Parathyroid adenoma (tissue), 2 donors: ENCODE measurements around the gene GABRP.
"Not testable (repeated sequence)": the region's sequence is repeated elsewhere in the genome, so short reads cannot be mapped to it uniquely, and the experiment has no call there.

ENCODE experiments used
- H2AFZ ChIP-seq: fragments of 300-600 bp; sonication (generic); one replicate; pipeline ENCODE4 v1.7.0; 2017; ENCODE audit warnings: antibody characterized with exemption, mild to moderate bottlenecking
- H3K27ac ChIP-seq: fragments of 300-600 bp; sonication (generic); one replicate; pipeline ENCODE4 v1.7.0; 2017
- H3K27me3 ChIP-seq: fragments of 300-600 bp; sonication (generic); one replicate; pipeline ENCODE4 v1.7.0; 2017; ENCODE audit warnings: low read length; ENCODE audit not compliant: control insufficient read depth, insufficient read depth
- H3K36me3 ChIP-seq: fragments of 300-600 bp; sonication (generic); one replicate; pipeline ENCODE4 v1.7.0; 2017; ENCODE audit warnings: low read length; ENCODE audit not compliant: control insufficient read depth, insufficient read depth
- H3K4me1 ChIP-seq: fragments of 300-600 bp; sonication (generic); one replicate; pipeline ENCODE4 v1.7.0; 2017; ENCODE audit warnings: control low read depth
- H3K4me2 ChIP-seq: fragments of 300-600 bp; sonication (generic); one replicate; pipeline ENCODE4 v1.7.0; 2017; ENCODE audit warnings: low read length
- H3K4me3 ChIP-seq: fragments of 300-600 bp; sonication (generic); one replicate; pipeline ENCODE4 v1.7.0; 2017; ENCODE audit warnings: low read depth, low read length
- H3K79me2 ChIP-seq: fragments of 300-600 bp; sonication (generic); one replicate; pipeline ENCODE4 v1.7.0; 2017; ENCODE audit warnings: control low read depth
- H3K9ac ChIP-seq: fragments of 300-600 bp; sonication (generic); one replicate; pipeline ENCODE4 v1.7.0; 2017; ENCODE audit warnings: mild to moderate bottlenecking
- H3K9me3 ChIP-seq: fragments of 300-600 bp; sonication (generic); one replicate; pipeline ENCODE4 v1.7.0; 2017; ENCODE audit warnings: low read length; ENCODE audit not compliant: control insufficient read depth
- CTCF ChIP-seq: fragments of 300-600 bp; sonication (generic); IDR thresholded peaks from one replicate; pipeline ENCODE4 v1.7.0; 2017; ENCODE audit warnings: antibody characterized with exemption, mild to moderate bottlenecking
- donor health status: primary hyperparathyroidism.

The GABRP gene

DNA sequence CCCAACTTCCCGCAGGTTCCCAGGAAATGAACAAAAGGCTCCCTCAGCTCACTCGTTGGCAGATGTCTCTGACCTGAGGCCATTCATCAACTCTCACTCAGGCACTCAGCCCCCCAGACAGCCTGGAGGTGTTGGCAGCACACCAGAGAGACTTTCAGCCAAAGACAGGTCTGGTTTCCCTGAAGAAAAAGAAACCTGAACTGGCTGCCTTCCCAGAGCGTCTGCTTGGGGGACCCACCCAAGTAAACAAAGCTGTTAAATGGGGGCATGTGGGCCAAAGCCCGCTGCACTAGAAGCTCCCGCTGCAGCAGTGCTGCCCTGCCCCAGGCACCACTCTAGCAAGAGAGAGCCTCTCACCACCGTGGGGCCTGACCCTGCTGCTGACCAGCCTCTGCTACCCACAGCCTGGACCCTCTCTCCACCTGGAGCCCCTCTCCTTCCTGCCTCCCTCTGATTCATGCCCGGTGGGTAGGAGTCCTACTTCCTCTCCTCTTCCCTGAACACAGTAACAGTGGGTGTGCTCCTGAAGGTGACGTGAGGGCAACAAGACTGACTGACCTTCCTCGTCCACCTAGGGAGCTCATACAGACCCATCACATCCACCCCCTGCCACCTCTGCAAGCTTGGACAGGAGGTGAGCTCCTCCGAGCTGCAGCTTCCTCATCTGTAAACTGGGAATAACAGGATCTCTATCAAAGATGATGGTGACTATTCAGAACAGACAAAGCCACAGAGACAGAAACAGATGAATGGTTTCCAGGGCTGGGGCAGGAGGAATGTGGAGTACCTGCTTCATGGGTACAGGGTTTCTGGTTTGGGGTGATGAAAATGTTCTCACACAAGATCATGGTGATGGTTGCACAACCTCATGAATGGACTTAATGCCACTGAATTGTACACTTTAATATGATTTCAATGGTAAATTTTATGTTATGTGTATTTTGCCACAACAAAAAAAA lies 31.0 kb upstream of the GABRP start:
- Histone ChIP-seq H3K9ac (no peak overlapping the region), H3K27me3 (no peaks in the 10 kb centered on the region), H3K36me3 (no peaks in the 10 kb centered on the region), H3K27ac (no peak overlapping the region), H3K4me2 (no peak overlapping the region), H3K79me2 (no peaks in the 10 kb centered on the region), H3K4me1 (peaks cover 7% of the 10 kb centered on the region), H2AFZ (peak overlapping the region; percentile 49), H3K9me3 (no peaks in the 10 kb centered on the region), H3K4me3 (no peak overlapping the region)
- TF ChIP-seq CTCF, result no peak

DNA sequence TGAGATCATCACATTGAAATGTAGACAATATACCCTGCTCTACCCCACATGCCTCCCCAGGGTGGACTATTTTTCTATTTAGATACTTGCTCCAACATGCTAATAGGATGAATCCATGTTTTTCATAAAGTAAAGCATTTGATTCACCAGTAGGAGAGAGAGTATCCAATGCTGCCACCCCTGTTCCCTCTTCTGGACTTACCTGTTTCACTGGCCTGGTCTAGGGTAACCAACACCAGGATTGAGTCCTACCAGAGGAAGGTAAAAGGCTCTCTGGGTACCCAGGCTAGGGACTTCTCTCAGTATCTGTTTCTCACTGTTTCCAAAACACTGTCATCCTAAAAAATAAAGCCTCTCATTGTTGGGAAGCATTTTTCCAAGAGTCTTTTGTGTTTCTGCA lies 30.2 kb upstream of the GABRP start:
- Histone ChIP-seq H3K9ac (no peak overlapping the region), H3K79me2 (no peaks in the 10 kb centered on the region), H2AFZ (no peak overlapping the region), H3K4me2 (no peak overlapping the region), H3K27me3 (no peaks in the 10 kb centered on the region), H3K27ac (no peak overlapping the region), H3K4me1 (peaks cover 7% of the 10 kb centered on the region), H3K4me3 (no peak overlapping the region), H3K9me3 (no peaks in the 10 kb centered on the region), H3K36me3 (no peaks in the 10 kb centered on the region)
- no peak for TF ChIP-seq CTCF

DNA sequence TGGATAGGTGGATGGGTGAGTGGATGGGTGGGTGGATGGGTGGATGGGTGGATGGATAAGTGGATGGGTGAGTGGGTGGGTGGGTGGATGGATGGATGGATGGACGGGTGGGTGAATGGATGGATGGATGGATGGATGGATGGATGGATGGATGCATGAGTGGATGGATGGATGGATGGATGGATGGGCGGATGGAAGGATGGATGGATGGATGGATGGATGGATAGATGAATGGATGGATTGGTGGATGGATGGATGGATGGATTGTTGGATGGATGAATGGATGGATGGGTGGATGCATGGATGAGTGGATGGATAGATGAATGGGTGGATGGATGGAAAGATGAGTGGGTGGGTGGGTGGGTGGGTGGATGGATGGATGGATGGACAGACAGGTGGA lies 29.0 kb upstream of the GABRP start:
- not testable (repeated sequence) for H3K4me1 ChIP-seq, H3K27ac ChIP-seq, H3K79me2 ChIP-seq, H3K4me3 ChIP-seq, H2AFZ ChIP-seq, H3K4me2 ChIP-seq, H3K27me3 ChIP-seq, H3K9me3 ChIP-seq, H3K9ac ChIP-seq, H3K36me3 ChIP-seq

DNA sequence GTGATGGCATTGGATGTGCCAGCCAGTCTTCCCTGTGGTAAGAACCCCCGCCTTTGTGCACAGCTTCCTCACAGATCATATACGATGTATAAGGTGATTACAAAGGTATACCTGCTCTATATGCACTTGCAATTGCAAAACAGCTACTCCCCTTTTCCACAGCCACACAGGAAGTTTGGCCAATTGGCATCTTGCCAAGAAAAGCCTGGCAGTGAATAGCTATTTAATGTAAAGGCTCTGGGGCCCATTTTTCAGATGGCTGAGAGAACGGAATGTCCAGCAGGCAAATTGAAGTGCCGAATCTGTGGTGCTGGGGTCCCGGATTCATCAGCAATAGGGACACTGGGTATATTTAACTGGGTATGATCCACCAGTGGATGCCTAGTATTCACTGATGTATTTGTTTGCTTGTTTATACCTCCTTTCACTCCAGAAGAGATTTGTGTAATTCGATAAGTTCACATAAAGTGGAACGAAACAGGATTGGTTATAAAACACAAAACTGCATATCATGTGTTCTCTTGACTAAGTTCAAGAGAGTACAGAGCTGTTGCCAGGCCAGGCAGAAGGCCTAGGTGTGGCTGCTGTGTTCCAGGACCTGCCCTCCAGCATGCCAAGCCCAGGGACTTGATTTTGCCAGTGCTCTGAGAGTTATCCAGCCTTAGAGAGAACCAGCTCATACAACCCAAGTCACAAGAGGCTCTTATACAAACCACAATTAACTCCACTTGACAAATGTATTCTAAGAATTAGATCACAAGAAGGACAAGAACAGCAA lies 27.7 kb upstream of the GABRP start:
- H3K79me2 ChIP-seq, result no peaks in the 10 kb centered on the region
- H2AFZ ChIP-seq, result no peak overlapping the region
- H3K4me3 ChIP-seq, result no peak overlapping the region
- peaks cover under 1% of the 10 kb centered on the region for H3K9me3 ChIP-seq
- no peaks in the 10 kb centered on the region for H3K27me3 ChIP-seq
- no peak for TF ChIP-seq CTCF
- no peak overlapping the region for H3K9ac ChIP-seq
- peaks cover 7% of the 10 kb centered on the region for H3K4me1 ChIP-seq
- H3K27ac ChIP-seq, result no peak overlapping the region
- no peaks in the 10 kb centered on the region for H3K36me3 ChIP-seq
- no peak overlapping the region for H3K4me2 ChIP-seq

DNA sequence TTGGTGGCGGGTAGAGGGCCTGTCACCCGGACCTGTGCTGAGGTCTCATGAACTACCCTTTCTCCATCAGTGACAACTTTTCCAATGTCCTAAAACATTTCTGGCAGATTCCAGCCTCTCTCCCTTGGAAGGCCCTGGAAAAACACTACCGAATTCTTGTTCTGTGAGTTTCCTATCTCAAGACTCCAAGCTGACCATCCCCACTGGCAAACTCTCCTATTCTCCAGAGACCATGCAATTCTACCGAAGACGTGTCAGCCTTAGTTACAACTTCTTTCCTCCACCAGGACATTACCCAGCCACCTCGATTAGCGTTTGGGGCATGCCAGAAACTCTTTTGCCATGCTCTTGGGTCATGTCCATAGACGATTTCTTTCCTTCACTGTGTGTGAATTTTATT lies 26.8 kb upstream of the GABRP start:
- Histone ChIP-seq H3K36me3 (no peaks in the 10 kb centered on the region), H3K9me3 (peaks cover 3% of the 10 kb centered on the region), H3K4me1 (peaks cover 7% of the 10 kb centered on the region), H3K4me3 (no peak overlapping the region), H3K27ac (no peak overlapping the region), H2AFZ (no peak overlapping the region), H3K27me3 (no peaks in the 10 kb centered on the region), H3K79me2 (no peaks in the 10 kb centered on the region), H3K9ac (no peak overlapping the region), H3K4me2 (no peak overlapping the region)
- TF ChIP-seq CTCF, result no peak
